Activated B cell treated with CpG ODN at 0.5 μM for 24 hours (primary cell): ENCODE measurements around the gene ATG9A. TPM values are rescaled to one million over a fixed set of nuclear protein-coding genes. Genes with fewer than 3 reads are reported as not detected.

Experiments
- ATAC-seq: fragments of 200-7000 bp; cut with Tn5 transposase; one replicate; pipeline ENCODE4 v1.10.0; 2021; ENCODE audit warnings: low read depth, mild to moderate bottlenecking, moderate library complexity
- CTCF ChIA-PET: fragments of 350-600 bp; sonication (Branson Sonifier 250); formaldehyde crosslinking; loops from one replicate; lab custom pipeline; 2021; ENCODE audit warnings: antibody characterized with exemption; lab: Charles Lee
- POLR2A ChIA-PET: fragments of 350-600 bp; sonication (Branson Sonifier 250); formaldehyde crosslinking; loops from one replicate; lab custom pipeline; 2021; ENCODE audit warnings: antibody characterized with exemption; lab: Charles Lee
- DNase-seq: peaks from one replicate; pipeline ENCODE4 v3.0.0; 2022
- H3K27ac Mint-ChIP-seq: one replicate; pipeline ENCODE4 v1.8.0; 2020; ENCODE audit warnings: mixed read lengths
- H3K27me3 Mint-ChIP-seq: one replicate; pipeline ENCODE4 v1.8.0; 2021; ENCODE audit warnings: mixed read lengths
- H3K36me3 Mint-ChIP-seq: one replicate; pipeline ENCODE4 v1.8.0; 2021; ENCODE audit warnings: low read depth, mixed read lengths
- H3K4me1 Mint-ChIP-seq: one replicate; pipeline ENCODE4 v1.8.0; 2021; ENCODE audit warnings: mixed read lengths
- H3K4me3 Mint-ChIP-seq: one replicate; pipeline ENCODE4 v1.8.0; 2020; ENCODE audit warnings: mild to moderate bottlenecking, mixed read lengths
- H3K9me3 Mint-ChIP-seq: one replicate; pipeline ENCODE4 v1.8.0; 2020; ENCODE audit warnings: mixed read lengths
- CTCF ChIP-seq: fragments of 200-600 bp; IDR thresholded peaks from one replicate; pipeline ENCODE4 v1.8.0; 2022; ENCODE audit warnings: antibody characterized with exemption, mild to moderate bottlenecking
- intact Hi-C: fragments of 100-400 bp; cut with micrococcal nuclease; formaldehyde crosslinking; loops from one replicate; pipeline ENCODE4 v1.15.1; 2024
- total RNA-seq: library from RNA; stranded (reverse); gene quantifications from 2 replicates; pipeline ENCODE4 v1.2.3, GENCODE V29; 2022

Gene ATG9A
- total RNA-seq, 1 donor from 2014 or later, result 38.3 TPM

- Mint-ChIP-seq H3K9me3 (no peaks in the 10 kb centered on the region), H3K4me1 (peaks cover 78% of the 10 kb centered on the region), H3K4me3 (peak overlapping the region; percentile 82), H3K36me3 (peaks cover 55% of the 10 kb centered on the region), H3K27me3 (no peaks in the 10 kb centered on the region), H3K27ac (peak overlapping the region; percentile 98)
- ChIA-PET POLR2A (interaction anchor here (0.6 to 12.0 kb wide), 20 partner anchors 8 to 370 kb away, joined by 3 to 287 read pairs (median 4); partner anchors contain the start of genes ABCB6, ANKZF1, ATG9A and CNPPD1), CTCF (interaction anchor here (1.1 to 5.2 kb wide), 5 partner anchors 17 to 89 kb away, joined by 3 to 35 read pairs (median 4); partner anchors contain the start of genes ANKZF1, ATG9A and DNAJB2)
- no peak for ATAC-seq
- intact Hi-C loops, result loop anchor here (1.0 kb wide), 2 partner anchors 20 to 30 kb away; partner anchors contain the start of genes ANKZF1, ATG9A and DNAJB2
- TF ChIP-seq CTCF, result no peak
- DNase-seq, result no peak
Measured at GRCh38 chr2:219248845-219249202, 19.4 kb upstream of the ATG9A start.

GRCh38 chr2:219247678-219248642 is 18.5 kb upstream of the ATG9A start:
- DNase-seq (no peak), ATAC-seq (peak; percentile 30)
- ChIA-PET CTCF (interaction anchor here (0.7 to 5.2 kb wide), 4 partner anchors 27 to 88 kb away, joined by 3 to 35 read pairs (median 17); partner anchors contain the start of gene DNAJB2), POLR2A (interaction anchor here (0.5 to 12.0 kb wide), 16 partner anchors 10 to 950 kb away, joined by 3 to 287 read pairs (median 10); partner anchors contain the start of genes ABCB6, ANKZF1, ATG9A and CNPPD1)
- TF ChIP-seq CTCF, result no peak
- Mint-ChIP-seq H3K9me3 (no peaks in the 10 kb centered on the region), H3K27me3 (no peaks in the 10 kb centered on the region), H3K36me3 (peaks cover 50% of the 10 kb centered on the region), H3K4me3 (peak overlapping the region; percentile 70), H3K27ac (peak overlapping the region; percentile 98), H3K4me1 (peaks cover 83% of the 10 kb centered on the region)
- intact Hi-C loops, result no loop called here

GRCh38 chr2:219246559-219246958 is 17.1 kb upstream of the ATG9A start:
- ChIA-PET POLR2A (interaction anchor here (1.4 to 12.0 kb wide), 9 partner anchors 8 to 70 kb away, joined by 3 to 287 read pairs (median 30); partner anchors contain the start of genes ABCB6, ANKZF1, ATG9A and CNPPD1), CTCF (interaction anchor here (1.9 to 3.9 kb wide), 2 partner anchors 8 to 48 kb away, joined by 13 to 27 read pairs; partner anchors contain the start of gene TUBA4A)
- intact Hi-C loops, result no loop called here
- ATAC-seq (no peak), DNase-seq (no peak)
- Mint-ChIP-seq H3K27ac (peak overlapping the region; percentile 98), H3K9me3 (no peaks in the 10 kb centered on the region), H3K36me3 (peaks cover 40% of the 10 kb centered on the region), H3K27me3 (no peaks in the 10 kb centered on the region), H3K4me3 (peak overlapping the region; percentile 50), H3K4me1 (peaks cover 69% of the 10 kb centered on the region)
- TF ChIP-seq CTCF, result no peak

GRCh38 chr2:219245899-219246230 is 16.4 kb upstream of the ATG9A start:
- peaks cover 33% of the 10 kb centered on the region for H3K36me3 Mint-ChIP-seq
- no peaks in the 10 kb centered on the region for H3K9me3 Mint-ChIP-seq
- peaks cover 62% of the 10 kb centered on the region for H3K4me1 Mint-ChIP-seq
- intact Hi-C loops, result loop anchor here (1.0 to 2.0 kb wide), 8 partner anchors 7 to 1027 kb away; partner anchors contain the start of genes ANKZF1, ATG9A, DNAJB2 and NHEJ1
- ChIA-PET CTCF (interaction anchor here (1.9 to 3.9 kb wide), 2 partner anchors 9 to 49 kb away, joined by 13 to 27 read pairs; partner anchors contain the start of gene TUBA4A), POLR2A (interaction anchor here (1.4 to 12.0 kb wide), 10 partner anchors 8 to 350 kb away, joined by 3 to 287 read pairs (median 28); partner anchors contain the start of genes ABCB6, ANKZF1, ATG9A and CNPPD1)
- DNase-seq (no peak), ATAC-seq (no peak)
- no peak for TF ChIP-seq CTCF
- no peaks in the 10 kb centered on the region for H3K27me3 Mint-ChIP-seq
- peak overlapping the region; percentile 90 for H3K4me3 Mint-ChIP-seq
- H3K27ac Mint-ChIP-seq, result peak overlapping the region; percentile 98
